CD4-positive, alpha-beta T cell treated with Interleukin-12 subunit alpha and Interleukin-12 subunit beta, for 1 hour (primary cell): ENCODE measurements around the gene RAI1.
A peak's percentile ranks its signal among the peaks of the same experiment; 100 is the strongest.
"Not testable (repeated sequence)": the region's sequence is repeated elsewhere in the genome, so short reads cannot be mapped to it uniquely, and the experiment has no call there.

Source experiments
- DNase-seq: peaks from one replicate; pipeline ENCODE4 v3.0.0-alpha.2; 2020

The RAI1 gene

DNA sequence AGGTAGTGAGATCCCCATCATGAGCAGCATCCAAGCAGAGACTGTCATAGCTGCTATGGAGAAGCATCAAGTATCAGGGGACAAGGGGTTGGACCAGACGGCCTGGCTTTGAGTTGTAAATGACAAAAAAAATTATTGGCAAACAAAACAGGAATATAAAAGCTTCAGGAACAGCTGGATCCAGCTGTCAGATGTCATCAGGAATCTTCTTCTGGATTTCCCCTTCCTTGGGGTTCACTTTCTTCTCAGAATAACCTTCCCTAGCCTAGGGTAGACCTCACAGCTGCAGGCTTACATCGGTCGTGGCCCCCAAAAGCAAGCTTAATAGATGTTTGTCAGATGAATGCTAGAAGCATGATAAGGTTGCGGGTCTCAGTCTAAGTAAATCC is 17.2 kb upstream of the RAI1 start:
- DNase-seq: no peak

DNA sequence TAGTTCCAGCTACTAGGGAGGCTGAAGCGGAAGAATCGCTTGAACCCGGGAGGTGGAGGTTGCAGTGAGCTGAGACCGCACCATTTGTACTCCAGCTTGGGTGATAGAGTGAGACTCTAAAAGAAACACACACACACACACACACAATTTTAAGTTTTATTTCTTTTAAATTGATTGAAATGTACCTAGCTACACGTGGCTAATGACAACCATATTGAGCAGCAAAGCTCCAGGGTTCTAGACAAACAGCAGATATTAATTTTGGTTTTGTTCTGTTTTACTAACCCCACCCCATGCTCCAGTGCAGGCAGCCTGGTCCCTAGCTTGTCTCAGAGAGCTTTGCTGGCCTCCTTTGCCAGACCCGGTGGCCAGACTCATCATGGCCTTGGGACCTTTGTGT is 16.0 kb upstream of the RAI1 start:
- no peak for DNase-seq

DNA sequence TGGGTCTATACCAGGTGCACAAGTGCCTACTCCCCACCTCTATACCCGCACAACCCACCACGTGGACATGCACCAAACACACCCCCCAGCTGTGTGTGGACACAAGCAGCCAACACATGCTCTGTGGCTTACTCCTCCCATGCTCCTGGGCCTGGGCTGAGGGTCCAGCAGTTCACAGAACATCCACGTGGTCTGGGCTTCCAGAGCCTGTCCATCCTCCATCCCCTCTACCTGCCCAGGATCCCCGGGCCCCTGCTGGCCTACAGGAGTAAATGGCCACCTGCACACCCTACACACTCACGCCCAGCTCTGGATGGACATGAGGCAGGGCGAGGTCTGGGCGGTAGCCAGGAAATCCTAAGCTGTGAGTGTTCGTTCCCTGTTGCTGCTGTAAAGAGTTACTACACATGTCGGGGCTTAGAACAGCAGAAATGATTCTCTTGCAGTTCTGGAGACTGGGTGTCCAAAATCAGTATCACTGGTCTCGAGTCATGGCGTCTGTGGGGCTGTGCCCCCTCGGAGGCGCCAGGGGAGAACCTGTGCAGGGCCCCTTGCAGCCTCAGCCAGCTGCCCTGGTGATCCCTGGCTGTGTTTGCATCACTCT is 15.0 kb upstream of the RAI1 start:
- no peak for DNase-seq

DNA sequence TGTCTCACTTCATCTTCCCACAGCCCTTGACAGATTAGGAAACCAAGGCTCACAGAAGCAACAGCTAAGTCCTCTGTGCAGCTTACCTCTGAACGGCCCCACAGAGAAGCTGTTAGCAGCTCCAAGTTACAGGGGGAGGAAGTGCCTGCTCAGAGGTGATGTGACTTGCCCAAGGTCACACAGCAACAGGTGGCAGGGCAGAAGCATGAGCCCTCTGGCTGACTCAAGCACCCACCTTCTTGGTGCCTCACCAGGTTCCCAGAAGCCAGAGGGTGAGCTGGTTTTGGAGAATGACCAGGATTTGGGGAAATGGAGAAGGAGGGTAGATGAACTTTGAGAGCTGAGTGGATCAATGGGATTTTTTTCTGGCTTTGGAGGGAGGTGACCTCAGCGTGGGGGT is 14.0 kb upstream of the RAI1 start:
- DNase-seq: no peak

DNA sequence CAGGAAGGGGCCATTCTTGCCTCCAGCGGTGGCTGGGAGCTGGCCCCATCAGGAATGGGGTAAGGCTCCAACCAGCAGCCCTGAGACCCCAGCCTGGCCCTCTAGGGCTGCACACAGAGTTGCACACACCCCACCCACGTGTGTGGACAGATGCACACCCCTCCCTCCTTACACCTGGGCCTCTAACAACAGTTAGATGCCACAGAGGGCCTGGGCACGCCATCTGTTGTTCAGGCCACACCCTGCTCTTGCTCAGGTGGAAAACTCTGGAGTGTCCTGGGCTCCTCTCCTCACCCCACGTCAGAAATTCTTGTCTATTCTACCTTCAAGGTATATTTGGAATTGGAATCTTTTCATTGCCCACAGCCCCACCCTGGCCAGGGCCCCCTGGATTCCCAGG is 13.3 kb upstream of the RAI1 start:
- no peak for DNase-seq

DNA sequence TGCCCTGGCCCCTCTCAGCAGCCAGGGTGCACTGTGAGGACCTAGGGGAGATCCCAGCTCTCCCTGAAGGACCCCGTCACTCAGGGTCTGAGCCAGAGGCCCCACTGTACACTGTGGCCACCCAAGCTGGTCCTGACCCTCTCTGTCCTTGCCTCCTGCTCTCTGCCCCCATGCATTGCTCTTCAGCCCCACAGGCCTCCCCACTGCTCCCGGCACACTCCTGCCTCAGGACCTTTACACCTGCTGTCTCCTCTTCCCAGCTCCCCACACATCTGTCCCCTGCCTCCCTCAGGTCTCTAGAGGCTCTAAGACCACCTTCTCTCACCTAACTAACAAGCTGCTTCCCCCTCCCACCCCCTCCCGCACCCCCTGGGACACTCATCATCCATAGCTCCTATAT is 12.9 kb upstream of the RAI1 start:
- DNase-seq: no peak

DNA sequence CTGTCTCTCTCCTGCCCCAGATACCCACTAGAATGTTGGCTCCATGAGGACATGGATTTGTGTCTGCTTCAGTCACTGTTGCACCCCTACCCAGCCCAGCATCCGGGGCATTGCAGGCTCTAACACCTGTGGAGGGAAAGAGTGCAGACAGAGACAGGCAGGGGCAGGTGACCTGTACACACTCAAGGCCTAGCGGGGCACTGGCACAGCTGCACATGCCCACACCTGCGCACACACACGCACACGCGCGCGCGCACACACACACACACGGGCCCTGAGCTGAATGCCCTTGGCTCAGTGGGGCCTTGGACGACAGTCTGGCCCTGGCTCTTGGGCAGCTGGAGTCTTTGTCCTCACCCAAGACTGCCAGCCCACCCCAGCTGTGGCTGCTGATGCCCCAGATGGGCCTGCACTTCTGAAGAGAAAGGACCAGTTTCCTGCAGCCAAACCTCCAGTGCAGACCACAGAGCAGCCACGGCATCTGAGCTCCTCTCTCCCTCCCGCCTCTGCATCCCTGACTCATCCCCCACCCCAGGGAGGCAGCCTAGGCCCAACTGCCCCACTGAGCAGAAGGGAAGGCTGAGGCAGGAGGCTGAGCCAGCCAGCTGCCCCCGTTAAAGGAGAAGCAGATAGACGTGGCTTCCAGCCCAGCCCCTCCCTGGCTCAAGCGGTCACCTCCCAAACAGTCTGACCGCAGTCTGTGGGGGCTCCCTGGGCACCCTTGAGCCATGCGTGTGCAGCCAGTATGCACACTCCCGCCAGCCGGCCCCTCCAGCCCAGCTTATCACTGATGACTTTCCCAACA is 12.3 kb upstream of the RAI1 start:
- DNase-seq: no peak

DNA sequence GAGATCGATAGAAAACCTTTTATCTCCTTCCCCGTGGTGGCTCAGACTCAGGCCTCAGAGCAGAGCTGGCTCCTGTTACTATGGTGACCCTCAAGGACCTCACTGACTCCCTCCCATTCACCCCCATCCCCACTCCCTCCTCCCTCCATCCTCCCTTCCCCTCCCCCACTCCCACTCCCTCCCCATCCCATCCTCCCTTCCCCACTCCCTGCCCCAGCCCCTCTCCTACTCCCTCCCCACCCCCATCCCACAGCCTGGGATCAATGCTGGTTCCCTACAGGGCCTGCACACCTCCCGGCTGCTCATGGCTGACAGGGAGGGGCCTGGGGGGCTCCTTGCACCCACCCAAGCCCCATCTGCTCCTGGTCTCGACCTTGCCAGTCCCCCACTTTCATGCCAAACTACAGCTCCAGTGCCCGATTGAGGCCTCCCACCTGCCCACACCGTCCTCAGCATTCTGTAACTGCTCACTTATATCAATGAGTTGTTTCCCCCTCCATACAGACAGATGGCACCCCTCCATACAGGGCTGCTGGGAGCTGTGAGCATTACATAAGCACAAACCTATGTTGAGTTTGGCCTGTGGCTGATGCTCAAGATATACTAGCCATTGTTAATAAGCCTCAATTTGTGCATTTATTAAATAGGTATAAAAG is 11.6 kb upstream of the RAI1 start:
- DNase-seq: no peak

DNA sequence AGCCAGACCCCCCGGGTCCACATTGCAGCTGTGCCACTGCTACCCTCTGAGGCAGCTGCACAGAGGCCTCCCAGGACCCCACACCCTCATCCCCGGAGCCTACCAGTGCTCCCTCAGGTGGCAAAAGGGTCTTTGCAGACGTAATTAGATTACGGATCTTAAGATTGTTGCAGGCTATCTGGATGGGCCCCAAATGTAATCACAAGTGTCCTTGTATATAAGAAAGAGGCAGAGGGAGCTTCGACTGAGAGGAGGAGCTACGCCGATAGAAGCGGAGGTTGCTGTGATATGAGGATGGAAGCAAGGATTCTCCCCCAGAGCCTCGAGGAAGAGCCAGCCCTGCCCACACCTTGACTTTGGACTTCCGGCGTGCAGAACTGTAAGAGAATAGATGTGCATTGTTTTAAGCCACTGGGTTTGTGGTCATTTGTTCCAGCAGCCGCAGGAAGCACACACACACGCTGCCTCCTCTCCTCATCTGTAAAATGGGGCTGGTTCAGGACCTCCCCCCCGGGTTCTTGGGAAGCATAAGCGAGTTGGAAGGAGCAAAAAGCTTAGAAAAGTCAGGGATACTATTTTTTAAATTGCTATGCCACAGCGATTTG is 10.5 kb upstream of the RAI1 start:
- no peak for DNase-seq

DNA sequence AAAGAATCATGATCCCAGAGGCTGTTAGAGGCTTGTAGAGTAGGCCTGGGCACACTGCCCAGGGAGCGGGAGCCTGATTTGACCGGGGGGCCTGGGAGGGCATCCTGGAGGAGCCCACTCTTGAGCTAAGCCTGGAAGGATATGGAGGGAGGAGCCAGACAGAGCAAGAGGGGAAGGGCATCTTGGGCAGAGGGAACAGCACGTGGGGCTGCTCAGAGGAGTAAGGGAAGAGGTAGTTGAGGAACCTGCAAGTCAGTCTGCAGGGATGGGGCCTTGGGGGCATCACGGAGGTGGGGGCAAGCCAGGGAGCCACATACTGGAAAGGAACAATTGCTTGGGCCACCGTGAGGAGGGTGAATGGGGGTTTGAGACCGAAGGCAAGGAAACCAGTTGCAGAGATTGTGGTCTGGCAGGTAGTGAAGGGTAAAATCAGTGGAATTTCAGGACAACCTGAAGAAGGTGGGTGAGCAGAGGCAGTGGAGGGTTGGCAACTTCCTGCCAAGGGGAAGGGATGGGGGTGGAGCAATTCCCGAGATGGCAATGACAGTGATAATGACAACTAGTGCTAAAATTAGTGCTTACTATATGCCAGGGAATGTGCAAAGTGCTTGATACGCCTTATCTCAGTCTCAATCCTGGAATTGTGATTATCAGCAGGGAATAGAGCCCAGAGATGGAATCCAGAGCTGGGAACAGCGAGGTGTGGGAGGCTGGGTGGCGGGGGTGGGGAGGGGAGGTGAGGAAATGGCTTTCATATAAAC is 9.7 kb upstream of the RAI1 start:
- DNase-seq: no peak

DNA sequence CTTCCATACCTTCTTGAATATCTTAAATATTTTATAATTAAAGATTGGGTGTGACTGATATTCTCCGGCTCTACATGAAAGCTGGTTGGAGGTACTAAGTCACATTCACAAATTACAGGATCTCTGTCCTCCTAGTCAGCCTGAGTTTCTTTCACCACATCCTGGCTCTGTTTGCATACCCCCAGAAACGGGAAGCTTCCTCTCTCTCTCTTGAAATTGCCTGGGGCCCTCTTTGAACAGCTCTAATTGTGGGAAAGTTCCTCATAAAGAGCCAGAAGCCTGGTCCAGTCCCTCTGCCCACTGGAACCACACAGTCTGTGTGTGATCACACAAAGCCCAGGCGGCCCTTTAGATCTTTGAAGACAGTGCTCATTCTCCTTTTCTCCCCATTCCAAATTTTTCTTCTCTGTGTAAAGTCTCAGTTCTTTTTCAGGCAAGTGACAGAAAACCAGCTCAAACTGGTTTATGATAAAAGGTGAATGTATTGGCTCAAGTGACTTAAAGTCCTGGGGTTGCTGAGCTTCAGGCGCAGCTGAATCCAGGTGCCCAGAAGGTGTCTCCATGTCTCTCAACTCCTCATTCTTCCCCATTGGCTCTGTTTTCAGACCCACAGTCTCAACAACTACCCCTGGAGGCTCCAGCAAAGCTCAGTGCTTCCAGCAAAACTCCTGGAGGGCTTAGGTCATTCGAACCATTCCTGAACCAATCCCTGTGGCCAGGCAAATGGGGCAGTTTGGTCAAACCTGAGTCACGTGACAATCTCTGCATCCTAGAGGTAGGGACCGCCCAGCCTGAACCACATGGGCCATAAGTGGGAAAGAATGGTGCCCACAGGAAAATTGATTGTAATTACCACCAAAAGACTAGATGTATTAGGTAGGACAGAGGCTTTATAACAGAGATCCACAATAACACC is 8.5 kb upstream of the RAI1 start:
- DNase-seq: no peak

DNA sequence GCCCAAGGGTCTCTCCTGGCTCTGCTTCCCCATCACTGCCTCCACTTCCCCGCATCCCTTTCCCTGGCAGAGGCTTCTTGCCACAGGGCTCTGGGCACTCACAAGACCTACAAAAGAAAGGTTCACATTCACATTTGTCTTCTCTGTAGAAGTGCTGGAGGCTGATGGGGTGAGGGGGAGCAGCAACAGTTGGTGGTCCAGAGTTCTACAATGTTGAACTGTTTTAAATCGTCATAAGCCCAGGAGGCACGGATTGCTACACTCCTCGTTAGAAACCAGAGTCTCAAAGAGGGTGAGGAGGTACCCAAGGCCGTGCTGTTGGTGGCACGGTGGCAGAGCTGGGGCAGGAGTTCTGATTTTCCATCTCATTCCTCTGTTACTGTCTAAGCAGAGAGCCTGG is 5.8 kb upstream of the RAI1 start:
- DNase-seq: no peak

DNA sequence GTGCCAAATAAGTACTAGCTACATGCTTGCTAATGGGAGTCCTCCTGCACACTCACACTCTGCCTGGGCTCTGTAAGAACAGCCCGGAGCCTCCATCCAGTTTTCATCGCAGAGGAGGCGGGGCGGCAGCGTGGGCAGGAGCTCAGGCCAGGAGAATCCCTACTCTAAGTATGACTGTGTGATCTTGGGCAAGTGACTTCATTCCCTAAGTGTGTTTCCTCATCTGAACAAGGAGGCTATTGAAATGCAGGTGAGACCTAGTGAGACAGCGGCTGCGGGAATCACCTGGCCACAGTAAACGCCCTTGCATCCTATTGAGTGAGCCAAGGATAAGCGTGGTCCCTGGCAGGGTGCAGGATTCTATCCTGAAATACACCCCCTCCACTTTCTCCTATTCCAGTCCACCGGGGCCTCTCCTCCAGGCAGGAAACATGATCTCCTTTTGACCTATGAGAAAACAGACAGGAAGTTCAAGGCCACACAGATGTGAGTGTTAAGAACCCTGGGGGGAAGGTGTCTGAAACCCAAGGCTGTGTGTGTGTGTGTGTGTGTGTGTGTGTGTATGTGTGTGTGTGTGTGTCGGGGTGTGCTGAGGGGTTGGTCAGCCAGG is 5.2 kb upstream of the RAI1 start:
- peak; percentile 53 for DNase-seq

DNA sequence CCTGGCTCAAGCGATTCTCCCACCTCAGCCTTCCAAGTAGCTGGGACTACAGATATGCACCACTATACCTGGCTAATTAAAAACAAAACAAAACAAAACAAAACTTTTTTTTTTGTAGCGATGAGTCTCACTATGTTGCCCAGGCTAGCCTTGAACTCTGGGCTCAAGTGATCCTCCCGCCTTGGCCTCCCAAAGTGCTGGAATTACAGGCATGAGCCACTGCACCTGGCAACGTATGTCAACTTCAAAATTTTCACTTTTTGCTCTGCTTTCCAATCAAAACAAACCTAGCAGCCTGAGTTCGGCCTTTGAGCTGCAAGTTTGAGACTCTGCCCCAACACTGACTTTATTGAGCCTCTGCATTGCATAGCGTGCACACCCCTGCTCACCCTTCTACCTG is 4.5 kb upstream of the RAI1 start:
- no peak for DNase-seq

DNA sequence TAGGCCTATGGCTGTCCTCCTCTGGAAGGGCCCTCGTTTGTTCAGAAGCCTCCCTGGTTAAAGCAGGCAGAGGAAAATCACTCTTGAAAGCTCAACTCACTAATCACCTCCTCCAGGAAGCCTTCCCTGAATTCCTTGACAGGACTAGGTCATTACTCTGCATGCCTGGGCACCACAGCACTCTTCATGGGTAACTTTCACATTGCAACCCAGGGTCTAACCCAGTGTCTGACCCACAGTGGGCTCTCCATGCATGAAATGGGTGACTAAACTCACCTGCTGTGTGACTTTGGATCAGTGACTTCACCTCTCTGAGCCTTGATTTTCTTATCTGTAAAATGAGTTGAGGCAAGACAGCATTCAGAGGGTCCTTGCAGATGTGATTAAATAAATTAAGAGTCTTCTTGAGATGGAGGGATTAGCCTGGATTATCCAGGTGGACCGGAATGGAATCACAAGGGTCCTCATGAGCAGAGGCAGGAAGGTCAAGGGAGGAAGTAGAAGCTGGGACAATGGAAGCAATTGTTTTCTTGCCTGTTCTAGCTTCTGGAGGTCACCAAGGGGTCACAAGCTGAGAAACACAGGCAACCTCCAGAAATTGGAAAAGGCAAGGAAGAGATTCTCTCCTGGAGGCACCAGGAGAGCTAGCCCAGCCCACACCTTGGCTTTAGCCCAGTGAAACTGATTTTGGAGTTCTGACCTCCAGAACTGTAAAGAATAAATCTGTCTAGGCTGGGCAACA is 3.8 kb upstream of the RAI1 start:
- DNase-seq: no peak

DNA sequence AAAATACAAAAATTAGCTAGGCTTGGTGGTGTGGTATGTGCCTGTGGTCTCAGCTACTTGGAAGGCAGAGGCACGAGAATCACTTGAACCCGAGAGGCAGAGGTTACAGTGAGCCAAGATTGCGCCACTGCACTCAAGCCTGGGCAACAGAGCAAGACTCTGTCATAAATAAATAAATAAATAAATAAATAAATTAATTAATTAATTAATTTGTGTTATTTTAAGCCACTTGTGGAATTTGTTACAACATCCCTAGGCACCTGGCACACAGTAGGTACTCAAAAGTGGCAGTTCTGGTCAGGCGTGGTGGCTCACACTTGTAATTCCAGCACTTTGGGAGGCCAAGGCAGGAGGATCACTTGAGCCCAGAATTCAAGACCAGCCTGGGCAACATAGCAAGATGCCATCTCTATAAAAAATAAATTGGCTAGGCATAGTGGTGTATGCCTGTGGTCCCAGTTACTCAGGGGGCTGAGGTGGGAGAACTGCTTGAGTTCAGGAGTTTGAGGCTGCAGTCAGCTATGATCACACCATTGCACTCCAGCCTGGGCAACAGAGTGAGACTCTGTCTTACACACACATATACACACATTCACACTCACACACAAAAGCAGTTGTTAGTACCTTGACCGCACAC is 3.1 kb upstream of the RAI1 start:
- DNase-seq: not testable (repeated sequence)

DNA sequence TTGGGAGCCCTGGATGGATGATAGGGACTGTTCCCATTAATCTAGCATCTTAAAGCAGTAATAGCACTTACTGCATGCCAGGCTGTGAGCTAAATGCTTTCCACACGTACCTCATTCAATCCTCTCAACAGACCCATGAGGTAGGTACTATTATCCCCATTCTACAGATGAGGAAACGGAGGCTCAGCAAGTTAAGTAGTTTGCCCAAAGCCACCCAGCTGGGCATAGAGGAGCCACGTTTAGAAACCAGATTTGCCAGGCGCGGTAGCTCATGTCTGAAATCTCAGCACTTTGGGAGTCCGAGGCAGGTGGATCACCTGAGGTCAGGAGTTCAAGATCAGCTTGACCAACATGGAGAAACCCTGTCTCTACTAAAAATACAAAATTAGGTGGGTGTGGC is 2.0 kb upstream of the RAI1 start:
- DNase-seq: no peak

DNA sequence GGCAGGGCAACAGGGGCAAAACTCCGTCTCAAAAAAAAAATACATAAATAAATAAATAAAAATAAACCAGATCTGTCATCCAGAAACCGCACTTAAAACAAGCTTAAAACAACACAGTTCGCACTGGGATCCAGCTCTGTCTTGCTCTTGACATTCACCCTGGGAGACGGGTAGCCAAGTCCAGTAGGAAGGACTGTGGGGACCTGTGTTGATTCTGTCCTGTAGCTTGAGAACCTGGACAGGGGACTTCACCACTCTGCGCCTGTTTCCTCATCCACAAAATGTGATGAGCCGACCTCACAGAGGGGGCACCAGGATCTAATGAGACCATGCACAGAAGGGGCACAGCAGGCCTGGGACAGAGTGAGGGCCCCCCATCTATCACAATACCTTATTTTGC is 1.5 kb upstream of the RAI1 start:
- no peak for DNase-seq

DNA sequence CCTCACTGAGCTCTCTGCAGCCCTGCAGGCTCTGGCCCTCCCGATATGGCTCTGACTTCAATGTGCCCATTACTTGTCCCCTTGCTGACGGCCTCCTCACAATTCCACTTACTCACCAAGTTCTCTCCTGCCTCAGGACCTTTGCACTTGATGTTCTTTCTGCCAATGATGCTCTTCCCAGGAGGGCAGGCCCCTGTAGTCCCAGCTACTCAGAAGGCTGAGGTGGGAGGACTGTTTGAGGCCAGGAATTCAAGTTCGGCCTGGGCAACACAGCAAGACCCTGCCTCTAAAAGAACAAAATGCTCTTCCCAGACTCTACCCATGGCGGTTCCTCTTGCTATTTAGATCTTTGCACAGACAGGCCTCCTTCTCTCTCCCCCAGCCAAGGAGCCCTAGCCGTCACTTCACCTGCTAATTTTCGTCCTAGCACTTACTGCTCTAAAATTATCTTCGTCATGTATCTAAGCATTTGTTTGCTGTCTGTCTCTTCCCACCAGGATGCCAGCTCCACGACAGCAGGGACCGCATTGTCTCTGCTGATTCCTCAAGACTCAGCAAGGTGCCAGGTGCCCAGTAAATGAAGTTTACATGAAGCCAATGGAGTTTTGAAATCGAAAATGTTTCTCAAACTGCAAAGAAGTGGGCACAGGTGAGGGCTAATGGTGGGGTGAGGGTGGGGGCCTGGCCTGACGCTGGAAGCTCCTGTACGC is 626 bp upstream of the RAI1 start:
- no peak for DNase-seq
